OCI-LY3 (cell line): ENCODE results near the gene CCDC83.

Source experiments
- CTCF ChIP-seq: fragments of 200-600, 300-600 bp; sonication (generic); IDR thresholded peaks from 2 replicates; pipeline ENCODE4 v1.5.1; 2014; ENCODE audit warnings: antibody characterized with exemption, low read length, low read depth
- EZH2phosphoT487 ChIP-seq: fragments of 200-600 bp; shearing (Covaris generic); IDR thresholded peaks from 2 replicates; pipeline ENCODE4 v1.6.1; 2018; ENCODE audit warnings: antibody characterized with exemption, mixed run types, low read depth

GRCh38 chr11:85903406-85903805 is 48.2 kb downstream of the CCDC83 start:
- no peak for TF ChIP-seq CTCF
- no peak for TF ChIP-seq EZH2phosphoT487
